Right cardiac atrium (tissue), 5 donors: ENCODE measurements around the gene TSHZ1. TPM values are rescaled to one million over a fixed set of nuclear protein-coding genes. Genes with fewer than 3 reads are reported as not detected.
A peak's percentile ranks its signal among the peaks of the same experiment; 100 is the strongest.

ENCODE experiments used
- ATAC-seq, 2 donors: fragments of 200-7000 bp; cut with Tn5 transposase; one replicate each; pipeline versions ENCODE4 v1.8.0 to v1.9.1; 2020; ENCODE audit warnings: moderate library complexity in 2 of 2, mild to moderate bottlenecking in 1 of 2
- DNase-seq, 3 donors: peaks; one replicate each; pipeline ENCODE4 v3.0.0-alpha.2; 2020
- H3K27ac ChIP-seq: one replicate; pipeline ENCODE4 v1.5.1; 2013; ENCODE audit warnings: mild to moderate bottlenecking, low read length, control low read depth, moderate library complexity
- H3K27me3 ChIP-seq: one replicate; pipeline ENCODE4 v1.6.1; 2013; ENCODE audit not compliant: control insufficient read depth, insufficient read depth
- H3K4me1 ChIP-seq: one replicate; pipeline ENCODE4 v1.6.1; 2013; ENCODE audit warnings: low read length; ENCODE audit not compliant: control insufficient read depth, insufficient read depth
- H3K4me3 ChIP-seq: one replicate; pipeline ENCODE4 v1.5.1; 2013; ENCODE audit warnings: low read length, control low read depth
- H3K9me3 ChIP-seq: one replicate; pipeline ENCODE4 v1.6.1; 2013; ENCODE audit warnings: low read length; ENCODE audit not compliant: control insufficient read depth
- WGBS: extraction: QIAGEN DNeasy Blood & Tissue Kit; methylation state at CpG from one replicate; pipeline ENCODE4 v1.1.7; 2013; 5-methylcytosine and 5-hydroxymethylcytosine counted together
- intact Hi-C, 4 donors: fragments of 100-400 bp; cut with DNase I; formaldehyde crosslinking; loops; one replicate each; pipeline versions ENCODE4 v1.11.0 to v1.14.0; 2022 to 2023
- polyA plus RNA-seq: library from polyadenylated mRNA; stranded (reverse); fragments of 200-250 nt; gene quantifications from one replicate; pipeline ENCODE4 v1.2.3, GENCODE V29; 2013
- total RNA-seq, 4 donors: library from RNA; stranded (reverse); fragmentation: NEBNext Ultra II Directional; extraction: Animal tissue kit (Norgen Biotek cat#: 25700); gene quantifications; one replicate each; pipeline ENCODE4 v1.2.1, GENCODE V29; 2021
- donor health status: healthy with polysubstance abuse.
- donor health status: DM: no; HTN: yes; CAD: no.
- donor health status: DM: no; HTN: no; CAD: no.
- donor health status: DM: no; HTN: yes; CAD: no; lungs with severe emphysema.
- donor health status: DM: yes; HTN: yes; CAD: no.

Gene TSHZ1
- total and polyA plus RNA-seq, 5 donors, result 12.7 to 24.7 (median 19.3) TPM

DNA sequence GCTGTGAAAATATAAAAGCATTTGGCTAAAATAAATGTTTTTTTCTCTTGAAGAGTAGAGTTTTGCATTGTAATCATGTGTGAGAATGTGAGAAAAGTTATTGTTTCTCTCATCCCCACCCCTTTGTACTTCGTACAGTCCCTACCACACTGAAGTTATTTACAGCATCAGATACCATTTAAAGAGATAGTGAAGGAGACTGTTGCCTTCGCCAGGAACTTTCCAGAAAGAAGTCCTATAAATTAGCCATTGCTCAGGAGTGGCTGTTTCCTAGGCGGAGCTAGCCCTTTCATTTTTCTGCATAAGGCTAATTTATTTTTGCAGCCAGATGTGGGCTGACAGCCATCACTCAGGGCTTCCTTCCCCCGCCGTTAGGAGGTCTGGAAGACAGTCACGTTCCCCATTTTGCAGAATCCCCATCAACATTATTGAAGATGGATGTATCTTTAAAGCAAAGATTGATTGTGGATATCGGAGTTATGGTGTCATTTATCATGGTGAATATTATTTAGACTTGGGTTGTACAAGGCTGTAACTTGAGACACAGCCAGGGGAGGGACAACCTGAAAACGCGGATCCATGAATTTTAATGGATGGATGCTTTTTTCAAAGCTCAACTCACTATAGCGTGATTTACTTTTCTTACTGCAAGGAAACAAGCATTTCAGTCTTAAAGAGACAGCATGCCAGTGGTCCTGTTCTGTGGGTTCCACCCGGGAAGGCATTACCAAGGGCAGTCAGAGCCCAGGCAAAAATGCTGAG, 17.1 kb downstream of the TSHZ1 start:
- no peak overlapping the region for H3K27ac ChIP-seq
- intact Hi-C loops, result no loop called here
- H3K27me3 ChIP-seq, result no peaks in the 10 kb centered on the region
- peaks cover 14% of the 10 kb centered on the region for H3K4me1 ChIP-seq
- ATAC-seq, result peak; percentile 44 to 47
- peak overlapping the region; percentile 34 for H3K4me3 ChIP-seq
- DNase-seq, result no peak
- H3K9me3 ChIP-seq, result no peaks in the 10 kb centered on the region
- WGBS, result 26% methylated on average over 11 of the region's 11 CpGs

DNA sequence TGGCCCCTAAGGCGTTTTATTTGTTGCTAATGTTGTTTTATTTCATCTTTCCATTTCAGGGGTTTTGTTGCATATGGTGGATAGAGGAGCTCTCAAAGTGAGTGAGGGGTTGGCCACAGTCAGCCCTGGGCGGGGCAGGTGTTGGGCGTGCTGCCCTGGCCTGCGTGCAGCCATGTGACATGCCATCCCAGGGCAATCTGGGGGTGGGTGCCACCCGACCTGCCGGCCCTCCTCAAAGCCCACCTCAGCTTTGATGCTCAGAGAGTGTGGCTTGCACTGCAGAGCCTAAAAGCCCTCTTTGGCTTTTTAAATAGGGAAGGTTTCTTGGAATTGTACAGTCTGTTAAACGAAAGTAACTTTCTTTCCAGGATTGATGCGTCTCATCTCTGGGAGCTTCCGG, 18.4 kb downstream of the TSHZ1 start:
- no peak overlapping the region for H3K27ac ChIP-seq
- 84% methylated on average over 9 of the region's 9 CpGs for WGBS
- ATAC-seq, result no peak
- H3K4me3 ChIP-seq, result no peak overlapping the region
- no peaks in the 10 kb centered on the region for H3K9me3 ChIP-seq
- intact Hi-C loops, result no loop called here
- no peaks in the 10 kb centered on the region for H3K27me3 ChIP-seq
- DNase-seq, result no peak
- peaks cover 14% of the 10 kb centered on the region for H3K4me1 ChIP-seq

DNA sequence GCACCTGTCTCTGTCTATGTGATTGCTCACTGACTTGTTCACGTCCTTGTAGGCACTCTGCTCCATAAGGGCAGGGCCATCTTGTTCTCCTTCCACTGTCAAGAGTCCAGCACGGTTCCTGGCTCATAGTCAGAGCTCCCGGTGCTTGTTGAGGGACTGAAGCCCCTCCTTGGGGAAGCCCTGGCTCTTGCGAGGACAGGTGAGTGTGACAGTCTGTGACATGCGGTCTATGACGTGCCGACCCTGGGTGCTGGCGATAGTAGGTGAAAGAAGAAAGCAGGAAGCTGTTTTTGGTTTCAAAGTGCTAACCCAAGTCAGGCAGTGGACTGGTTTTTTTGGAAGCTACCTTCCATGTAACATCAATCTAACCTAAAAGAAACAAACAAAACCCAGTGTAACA, 18.8 kb downstream of the TSHZ1 start:
- H3K27me3 ChIP-seq, result no peaks in the 10 kb centered on the region
- peaks cover 14% of the 10 kb centered on the region for H3K4me1 ChIP-seq
- 92% methylated on average over 8 of the region's 8 CpGs for WGBS
- no peak overlapping the region for H3K27ac ChIP-seq
- intact Hi-C loops, result no loop called here
- no peak for DNase-seq
- no peak overlapping the region for H3K4me3 ChIP-seq
- no peak for ATAC-seq
- H3K9me3 ChIP-seq, result no peaks in the 10 kb centered on the region

DNA sequence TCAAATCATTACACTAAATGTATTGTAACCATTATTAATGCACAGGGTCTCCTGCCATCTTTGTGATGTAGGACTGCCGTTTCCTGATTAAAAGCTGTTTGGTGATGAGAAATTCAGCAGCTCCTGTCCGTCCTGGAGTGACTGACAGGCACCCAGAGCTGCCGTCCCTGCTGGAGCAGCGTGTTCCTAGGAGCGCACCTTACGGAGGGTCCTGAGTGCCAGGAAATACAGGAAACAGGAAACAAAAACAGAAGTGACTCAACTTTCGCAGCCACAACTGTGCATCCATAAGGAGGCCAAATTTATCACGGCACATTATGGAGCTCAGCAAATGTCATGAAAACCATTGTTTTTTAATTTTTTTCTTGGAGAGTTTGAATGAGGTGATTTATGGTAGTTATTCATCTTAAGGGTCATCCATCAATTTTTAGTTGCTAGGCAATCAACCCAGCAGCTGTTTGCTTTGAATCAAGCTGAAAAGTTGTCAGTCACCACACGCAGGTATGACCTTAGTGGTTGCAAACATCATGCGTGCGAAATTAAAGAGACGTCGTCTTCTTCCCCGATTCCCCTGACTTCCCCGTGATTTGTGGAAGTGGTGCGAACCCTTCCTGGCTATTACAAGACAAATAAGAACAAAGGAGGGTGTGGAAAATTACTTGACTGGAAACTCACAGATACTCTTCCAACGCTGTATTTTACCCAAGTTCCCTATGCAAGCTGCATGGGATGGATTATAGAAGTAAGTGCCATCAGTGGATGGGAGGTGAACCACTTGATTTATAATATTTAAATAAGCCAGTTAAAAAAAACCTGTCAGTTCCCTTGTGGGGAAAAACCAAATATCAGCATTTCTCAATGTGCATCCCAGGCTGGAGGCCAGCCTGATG, 19.8 kb downstream of the TSHZ1 start:
- Histone ChIP-seq H3K27me3 (no peaks in the 10 kb centered on the region), H3K4me3 (no peak overlapping the region), H3K9me3 (no peaks in the 10 kb centered on the region), H3K4me1 (peaks cover 14% of the 10 kb centered on the region), H3K27ac (peak overlapping the region; percentile 28)
- 66% methylated on average over 17 of the region's 17 CpGs for WGBS
- DNase-seq (no peak), ATAC-seq (peak in 1 of 2 donors; percentile 64)
- intact Hi-C loops, result no loop called here

DNA sequence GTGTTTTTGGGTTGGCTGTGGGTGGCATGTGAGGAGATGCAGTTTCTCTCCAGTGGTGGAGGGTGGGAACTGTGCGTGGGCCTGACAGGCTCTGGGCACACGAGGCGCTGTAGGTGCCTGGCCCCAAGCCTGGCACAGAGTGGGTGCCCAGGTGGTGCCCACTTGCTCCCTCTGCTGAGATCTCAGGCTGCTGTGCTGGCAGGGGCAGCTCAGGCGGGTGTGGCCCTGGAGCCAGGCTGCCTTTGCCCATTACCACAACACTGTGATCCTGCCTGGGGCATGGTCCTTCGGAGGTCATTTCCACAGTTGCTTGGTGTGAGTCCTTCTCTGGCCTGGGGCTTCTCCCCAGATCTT, 20.4 kb downstream of the TSHZ1 start:
- no peaks in the 10 kb centered on the region for H3K27me3 ChIP-seq
- DNase-seq, result no peak
- H3K4me1 ChIP-seq, result peaks cover 14% of the 10 kb centered on the region
- H3K9me3 ChIP-seq, result no peaks in the 10 kb centered on the region
- intact Hi-C loops, result no loop called here
- ATAC-seq, result no peak
- no peak overlapping the region for H3K27ac ChIP-seq
- WGBS, result 94% methylated on average over 5 of the region's 5 CpGs
- H3K4me3 ChIP-seq, result no peak overlapping the region

DNA sequence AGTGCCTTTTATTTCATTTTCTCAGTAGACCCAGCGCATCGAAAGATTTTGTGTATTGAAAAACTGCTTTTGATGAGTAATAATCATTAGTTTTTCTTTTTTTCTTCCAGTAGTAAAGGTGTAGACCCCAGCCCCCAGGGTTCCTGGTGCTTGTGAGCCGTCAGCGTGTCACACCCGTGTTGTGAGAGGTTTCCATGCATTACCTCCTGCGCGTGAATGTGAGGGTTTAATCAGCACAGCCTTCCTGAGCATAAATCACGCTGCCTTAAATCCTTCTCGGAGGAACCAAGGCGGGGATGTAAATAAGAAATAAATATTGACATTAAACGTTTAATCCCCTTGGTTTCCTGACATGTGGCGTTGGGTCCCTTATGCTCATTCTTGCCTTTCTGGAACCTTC, 24.3 kb downstream of the TSHZ1 start:
- no peak overlapping the region for H3K27ac ChIP-seq
- ATAC-seq (no peak), DNase-seq (no peak)
- H3K9me3 ChIP-seq, result no peaks in the 10 kb centered on the region
- intact Hi-C loops, result no loop called here
- no peaks in the 10 kb centered on the region for H3K27me3 ChIP-seq
- no peak overlapping the region for H3K4me3 ChIP-seq
- peaks cover 10% of the 10 kb centered on the region for H3K4me1 ChIP-seq
- WGBS, result 92% methylated on average over 12 of the region's 12 CpGs

DNA sequence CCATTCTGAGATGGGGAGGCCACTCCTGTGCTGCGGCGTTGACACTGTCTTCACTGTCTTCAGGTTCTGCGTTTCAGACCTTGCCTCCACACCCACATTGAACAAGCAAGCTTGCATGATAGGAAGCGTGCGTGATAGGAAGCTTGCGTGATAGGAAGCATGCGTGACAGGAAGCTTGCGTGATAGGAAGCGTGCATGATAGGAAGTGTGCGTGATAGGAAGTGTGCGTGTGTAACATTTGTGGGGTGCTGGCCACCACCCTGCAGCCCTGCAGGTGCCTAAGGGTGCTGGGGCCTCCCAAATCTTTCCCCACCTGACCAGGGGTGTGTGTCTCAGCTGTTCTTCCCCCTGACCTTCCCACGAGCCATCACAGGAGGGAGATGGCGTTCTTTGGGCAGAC, 25.3 kb downstream of the TSHZ1 start:
- no peak for DNase-seq
- Histone ChIP-seq H3K4me1 (peaks cover 10% of the 10 kb centered on the region), H3K27me3 (no peaks in the 10 kb centered on the region), H3K9me3 (no peaks in the 10 kb centered on the region), H3K27ac (no peak overlapping the region), H3K4me3 (no peak overlapping the region)
- ATAC-seq, result no peak
- 71% methylated on average over 13 of the region's 13 CpGs for WGBS
- intact Hi-C loops, result no loop called here

DNA sequence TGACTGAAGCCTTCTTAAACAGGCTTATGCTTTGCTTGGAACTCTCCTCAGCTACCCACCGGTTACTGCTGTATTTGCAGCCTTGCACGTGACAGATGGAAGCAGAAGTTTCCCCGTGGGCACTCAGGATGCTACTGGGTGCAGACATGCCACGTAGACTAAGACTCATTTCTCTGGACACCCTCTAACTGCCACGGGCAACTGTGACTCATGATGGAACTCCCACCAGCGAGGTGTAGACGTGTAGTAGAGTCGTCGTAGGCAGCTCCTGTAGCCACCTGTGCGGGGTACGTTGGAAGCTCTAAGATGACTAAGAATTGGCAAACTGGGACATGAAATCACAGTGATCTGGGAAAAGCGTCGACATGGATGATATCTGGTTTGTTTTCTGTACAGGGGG, 27.5 kb downstream of the TSHZ1 start:
- ATAC-seq (no peak), DNase-seq (no peak)
- H3K4me1 ChIP-seq, result peaks cover 10% of the 10 kb centered on the region
- 77% methylated on average over 13 of the region's 13 CpGs for WGBS
- no peaks in the 10 kb centered on the region for H3K9me3 ChIP-seq
- no peak overlapping the region for H3K4me3 ChIP-seq
- intact Hi-C loops, result no loop called here
- H3K27me3 ChIP-seq, result no peaks in the 10 kb centered on the region
- no peak overlapping the region for H3K27ac ChIP-seq

DNA sequence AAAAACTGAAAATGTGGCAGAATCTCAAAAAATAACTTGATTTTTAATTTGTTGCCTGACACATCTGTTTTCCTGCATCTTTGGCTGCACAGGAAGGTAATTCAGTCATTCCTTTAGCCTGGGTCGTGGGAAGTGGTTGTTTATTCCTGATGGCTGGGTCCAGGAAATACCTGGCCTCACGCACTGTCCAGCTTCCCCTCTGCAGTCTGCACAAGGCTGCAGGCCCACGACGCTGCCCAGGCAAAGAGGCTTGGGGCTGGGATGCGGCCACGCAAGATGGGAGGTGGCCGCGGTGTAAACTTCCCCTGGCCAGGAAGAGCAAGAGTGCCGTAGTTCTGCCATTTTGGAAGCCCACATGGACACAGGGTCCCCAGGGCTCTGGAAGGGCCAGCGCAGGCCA, 28.2 kb downstream of the TSHZ1 start:
- DNase-seq (no peak), ATAC-seq (peak in 1 of 2 donors; percentile 35)
- Histone ChIP-seq H3K4me1 (peaks cover 10% of the 10 kb centered on the region), H3K4me3 (no peak overlapping the region), H3K27me3 (no peaks in the 10 kb centered on the region), H3K9me3 (no peaks in the 10 kb centered on the region), H3K27ac (no peak overlapping the region)
- 74% methylated on average over 10 of the region's 10 CpGs for WGBS
- intact Hi-C loops, result no loop called here

DNA sequence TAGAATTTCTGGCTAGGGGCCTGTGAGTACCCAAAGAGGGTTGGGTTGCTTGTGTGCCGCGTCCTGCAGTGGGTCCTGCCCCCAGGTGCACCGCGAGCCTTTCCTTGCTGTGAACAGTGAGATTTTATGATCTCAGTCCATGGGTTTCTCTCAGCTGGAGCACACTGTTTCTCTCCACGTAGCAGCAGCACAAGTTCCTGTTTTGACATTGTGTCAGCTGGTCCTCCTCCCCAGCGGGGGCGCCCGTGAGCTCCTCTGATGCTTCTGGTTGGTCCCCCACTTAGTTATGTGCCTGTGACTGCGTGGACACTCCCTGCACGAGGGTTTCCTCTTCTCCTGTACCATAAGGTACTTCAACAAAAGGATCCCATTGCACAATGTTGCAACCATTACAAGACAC, 29.8 kb downstream of the TSHZ1 start:
- Histone ChIP-seq H3K27ac (no peak overlapping the region), H3K4me3 (no peak overlapping the region), H3K4me1 (peaks cover 10% of the 10 kb centered on the region), H3K9me3 (no peaks in the 10 kb centered on the region), H3K27me3 (no peaks in the 10 kb centered on the region)
- intact Hi-C loops, result no loop called here
- DNase-seq (no peak), ATAC-seq (no peak)
- WGBS, result 86% methylated on average over 10 of the region's 10 CpGs

DNA sequence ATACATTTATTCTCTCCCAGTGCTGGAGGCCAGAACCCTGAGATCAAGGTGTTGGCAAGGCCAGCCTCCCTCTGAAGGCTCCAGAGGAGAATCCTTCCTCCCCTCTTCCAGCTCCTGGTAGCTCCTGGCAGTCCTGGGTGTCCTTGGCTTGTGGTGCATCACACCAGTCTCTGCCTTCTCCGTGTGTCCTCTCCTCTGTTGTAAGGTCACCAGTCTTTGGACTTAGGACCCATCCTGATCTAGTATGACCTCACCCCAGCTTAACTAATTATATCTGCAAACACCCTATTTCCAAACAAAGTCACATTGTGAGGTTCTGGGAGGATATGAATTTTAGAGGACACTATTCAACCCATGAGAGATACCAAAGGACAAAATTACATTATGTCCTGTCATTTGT, 31.1 kb downstream of the TSHZ1 start:
- no peaks in the 10 kb centered on the region for H3K27me3 ChIP-seq
- ATAC-seq, result no peak
- DNase-seq, result no peak
- H3K9me3 ChIP-seq, result no peaks in the 10 kb centered on the region
- no peak overlapping the region for H3K4me3 ChIP-seq
- intact Hi-C loops, result no loop called here
- H3K4me1 ChIP-seq, result peaks cover 13% of the 10 kb centered on the region
- WGBS, result 100% methylated on average over 1 of the region's 1 CpG
- no peak overlapping the region for H3K27ac ChIP-seq
